GM12878 (cell line): ENCODE data around the gene STK11. TPM values are rescaled to one million over a fixed set of nuclear protein-coding genes. Genes with fewer than 3 reads are reported as not detected.
A peak's percentile ranks its signal among the peaks of the same experiment; 100 is the strongest.

Experiments
- E2F4 ChIP-seq: IDR thresholded peaks from 2 replicates; pipeline ENCODE4 v1.6.1; 2012; ENCODE audit warnings: low read depth, low read length, improper control_type of control experiment
- HDGF ChIP-seq: fragments of 450-650 bp; IDR thresholded peaks from 2 replicates; pipeline ENCODE4 v1.6.1; 2016; ENCODE audit warnings: antibody characterized with exemption
- IRF4 ChIP-seq: IDR thresholded peaks from 2 replicates; pipeline ENCODE4 v1.6.1; 2011; ENCODE audit warnings: low read depth, low read length
- NBN ChIP-seq: fragments of 450-650 bp; IDR thresholded peaks from 2 replicates; pipeline ENCODE4 v1.6.1; 2016
- NR2C2 ChIP-seq: IDR thresholded peaks from 2 replicates; pipeline ENCODE4 v1.6.1; 2011; ENCODE audit warnings: borderline replicate concordance, low read depth; ENCODE audit not compliant: control insufficient read depth, insufficient read length
- PAX5 ChIP-seq: IDR thresholded peaks from 2 replicates; pipeline ENCODE4 v1.6.1; 2011; ENCODE audit warnings: low read depth, low read length, borderline replicate concordance
- PAX8 ChIP-seq: fragments of 450-650 bp; IDR thresholded peaks from 2 replicates; pipeline ENCODE4 v1.6.1; 2017; ENCODE audit warnings: mild to moderate bottlenecking, moderate library complexity
- PML ChIP-seq: IDR thresholded peaks from 2 replicates; pipeline ENCODE4 v1.6.1; 2012; ENCODE audit warnings: low read length, inconsistent platforms
- POU2F2 ChIP-seq: IDR thresholded peaks from 3 replicates; pipeline ENCODE4 v1.6.1; 2011; ENCODE audit warnings: low read depth, mild to moderate bottlenecking, low read length, borderline replicate concordance
- RAD51 ChIP-seq: fragments of 450-650 bp; IDR thresholded peaks from 2 replicates; pipeline ENCODE4 v1.6.1; 2016; ENCODE audit warnings: moderate library complexity, mild to moderate bottlenecking, inconsistent platforms
- RFX5 ChIP-seq: IDR thresholded peaks from 2 replicates; pipeline ENCODE4 v1.6.1; 2011; ENCODE audit warnings: low read depth, low read length, improper control_type of control experiment
- SMAD5 ChIP-seq: IDR thresholded peaks from 2 replicates; pipeline ENCODE4 v1.6.1; 2016; ENCODE audit warnings: antibody characterized with exemption, low read depth
- SRF ChIP-seq, 2 experiments: IDR thresholded peaks; 2 replicates each; pipeline ENCODE4 v1.6.1; 2011; ENCODE audit warnings: low read depth in 2 of 2, low read length in 2 of 2, mild to moderate bottlenecking in 1 of 2, moderate library complexity in 1 of 2
- STAT3 ChIP-seq: IDR thresholded peaks from 2 replicates; pipeline ENCODE4 v1.6.1; 2011; ENCODE audit warnings: low read depth, low read length, improper control_type of control experiment
- TCF12 ChIP-seq: IDR thresholded peaks from 2 replicates; pipeline ENCODE4 v1.6.1; 2011; ENCODE audit warnings: low read depth, mild to moderate bottlenecking, low read length
- WRNIP1 ChIP-seq: IDR thresholded peaks from 2 replicates; pipeline ENCODE4 v1.6.1; 2011; ENCODE audit warnings: low read depth, low read length, improper control_type of control experiment, borderline replicate concordance
- YY1 ChIP-seq: IDR thresholded peaks from 2 replicates; pipeline ENCODE4 v1.6.1; 2011; ENCODE audit warnings: low read depth, mild to moderate bottlenecking, low read length
- ZBED1 ChIP-seq: IDR thresholded peaks from 2 replicates; pipeline ENCODE4 v1.6.1; 2016; ENCODE audit warnings: borderline replicate concordance
- ZBTB11 ChIP-seq: fragments of 450-650 bp; formaldehyde crosslinking; IDR thresholded peaks from 2 replicates; pipeline ENCODE4 v1.5.0; 2022; ENCODE audit warnings: mild to moderate bottlenecking, missing genetic modification characterization
- ZNF384 ChIP-seq: IDR thresholded peaks from 2 replicates; pipeline ENCODE4 v1.6.1; 2012; ENCODE audit warnings: low read depth, mild to moderate bottlenecking, low read length, improper control_type of control experiment, borderline replicate concordance
- ZNF592 ChIP-seq: fragments of 450-650 bp; IDR thresholded peaks from 2 replicates; pipeline ENCODE4 v1.6.1; 2017; ENCODE audit warnings: mild to moderate bottlenecking, moderate library complexity
- polyA plus RNA-seq, 11 experiments: library from polyadenylated mRNA; depleted of rRNA in 4 of 11; unstranded in 6 of 11; stranded (reverse) in 5 of 11; fragments of >200 nt; fragmentation: Nextera tagmentation in 4 of 11; fragmentation: Illumina TruSeq in 1 of 11; extraction: Ambion mirVana in 4 of 11; extraction: Trizol in 1 of 11; gene quantifications; 1 replicate in 1 of 11; 2 replicates in 10 of 11; pipeline versions ENCODE4 v1.2.1 to v1.2.3, GENCODE V29; 2011 to 2016; ENCODE audit warnings: inconsistent platforms in 2 of 11, missing spikeins in 2 of 11, low read depth in 1 of 11
- total RNA-seq, 4 experiments: library from RNA; depleted of rRNA in 3 of 4; stranded (reverse); fragments of >200 nt in 3 of 4; fragmentation: Illumina TruSeq in 1 of 4; extraction: Trizol in 1 of 4; gene quantifications; 2 replicates each; pipeline versions ENCODE4 v1.2.1 to v1.2.3, GENCODE V29; 2013 to 2021
- TF ChIP-seq, protein P1 (sequence below): IDR thresholded peaks from 2 replicates; pipeline ENCODE4 v1.6.1; 2012; ENCODE audit warnings: low read depth, low read length, improper control_type of control experiment

Gene STK11
- total and polyA plus RNA-seq, 10 of the 15 experiments (the other 5 are each of a cell fraction or from before 2014, with no cell fraction given) = 0.33 to 71.0 (median 23.8) TPM

GRCh38 chr19:1243768-1244692, 38.5 kb downstream of the STK11 start (continued):
- TF ChIP-seq ZNF592 = 0 out of 2 replicates have a peak, but pooled peaks have one; percentile 27
- TF ChIP-seq E2F4 = no peak
- no peak for TF ChIP-seq IRF4
- TF ChIP-seq ZBED1 = no peak
- no peak for TF ChIP-seq PML
- no peak for TF ChIP-seq SRF (IDR thresholded peaks at IDR 0.05; ENCODE audit: low read depth in 2 of 2, low read length in 2 of 2)
- TF ChIP-seq HDGF = no peak
- no peak for TF ChIP-seq STAT3
- TF ChIP-seq YY1 = peak; percentile 75
- TF ChIP-seq NR2C2 = no peak
- no peak for TF ChIP-seq RAD51
- TF ChIP-seq NBN = peak; percentile 52; the same call in 1 of the 2 replicates
- peak; percentile 58; the same call in 1 of the 2 replicates for TF ChIP-seq TCF12
- no peak for TF ChIP-seq RFX5
- no peak for TF ChIP-seq WRNIP1
- TF ChIP-seq PAX8 = no peak
- TF ChIP-seq ZNF384 = no peak
- no peak for TF ChIP-seq POU2F2
- no peak for TF ChIP-seq PAX5
- TF ChIP-seq ZBTB11 = no peak
- TF ChIP-seq, protein P1, sequence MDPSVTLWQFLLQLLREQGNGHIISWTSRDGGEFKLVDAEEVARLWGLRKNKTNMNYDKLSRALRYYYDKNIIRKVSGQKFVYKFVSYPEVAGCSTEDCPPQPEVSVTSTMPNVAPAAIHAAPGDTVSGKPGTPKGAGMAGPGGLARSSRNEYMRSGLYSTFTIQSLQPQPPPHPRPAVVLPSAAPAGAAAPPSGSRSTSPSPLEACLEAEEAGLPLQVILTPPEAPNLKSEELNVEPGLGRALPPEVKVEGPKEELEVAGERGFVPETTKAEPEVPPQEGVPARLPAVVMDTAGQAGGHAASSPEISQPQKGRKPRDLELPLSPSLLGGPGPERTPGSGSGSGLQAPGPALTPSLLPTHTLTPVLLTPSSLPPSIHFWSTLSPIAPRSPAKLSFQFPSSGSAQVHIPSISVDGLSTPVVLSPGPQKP = peak; percentile 41; the same call in 1 of the 2 replicates
- no peak for TF ChIP-seq SMAD5
